WTC11 (cell line): ENCODE data around the gene TPX2. TPM values are rescaled to one million over a fixed set of nuclear protein-coding genes. Genes with fewer than 3 reads are reported as not detected.

ENCODE experiments used
- ATAC-seq: fragments of 200-7000 bp; cut with Tn5 transposase; 2 replicates; pipeline ENCODE4 v1.10.0; 2021; ENCODE audit warnings: mild to moderate bottlenecking, moderate library complexity
- CTCF ChIA-PET: fragments of 300-600 bp; sonication (Branson Sonifier 250); formaldehyde crosslinking; loops from one replicate; lab custom pipeline; 2021; ENCODE audit warnings: antibody characterized with exemption; lab: Charles Lee
- POLR2A ChIA-PET: fragments of 350-600 bp; sonication (Branson Sonifier 250); formaldehyde crosslinking; loops from one replicate; lab custom pipeline; 2021; ENCODE audit warnings: antibody characterized with exemption; lab: Charles Lee
- DNase-seq: peaks from one replicate; pipeline ENCODE4 v3.0.0; 2021; ENCODE audit warnings: low spot score
- H3K27ac Mint-ChIP-seq: 2 replicates; pipeline ENCODE4 v1.8.0; 2021; ENCODE audit warnings: mixed read lengths
- H3K27me3 Mint-ChIP-seq: 2 replicates; pipeline ENCODE4 v1.8.0; 2021; ENCODE audit warnings: low read depth, mild to moderate bottlenecking, moderate library complexity, mixed read lengths
- H3K36me3 Mint-ChIP-seq: 2 replicates; pipeline ENCODE4 v1.8.0; 2021; ENCODE audit warnings: mixed read lengths
- H3K4me1 Mint-ChIP-seq: 2 replicates; pipeline ENCODE4 v1.8.0; 2022; ENCODE audit warnings: mixed read lengths
- H3K4me3 Mint-ChIP-seq: 2 replicates; pipeline ENCODE4 v1.8.0; 2021; ENCODE audit warnings: mild to moderate bottlenecking, moderate library complexity, mixed read lengths
- H3K9me3 Mint-ChIP-seq: 2 replicates; pipeline ENCODE4 v1.8.0; 2021; ENCODE audit warnings: mixed read lengths
- CREB1 ChIP-seq: sonication (generic); formaldehyde crosslinking; IDR thresholded peaks from 2 replicates; pipeline ENCODE4 v1.8.0; 2023; ENCODE audit warnings: mild to moderate bottlenecking, missing genetic modification reagents
- ESRRA ChIP-seq: sonication (generic); formaldehyde crosslinking; IDR thresholded peaks from 2 replicates; pipeline ENCODE4 v1.8.1; 2022; ENCODE audit warnings: mild to moderate bottlenecking, missing genetic modification reagents, borderline replicate concordance
- ETV6 ChIP-seq: sonication (generic); formaldehyde crosslinking; IDR thresholded peaks from 2 replicates; pipeline ENCODE4 v1.8.1; 2022; ENCODE audit warnings: mild to moderate bottlenecking, missing genetic modification reagents
- FOXP1 ChIP-seq: sonication (generic); formaldehyde crosslinking; IDR thresholded peaks from 2 replicates; pipeline ENCODE4 v1.8.0; 2022; ENCODE audit warnings: missing genetic modification reagents, mild to moderate bottlenecking, moderate library complexity, borderline replicate concordance
- GTF2I ChIP-seq: fragments of 250-450 bp; sonication (Bioruptor Pico); conservative IDR thresholded peaks from 2 replicates; pipeline ENCODE4 v1.4.0; 2021; ENCODE audit warnings: mild to moderate bottlenecking
- NR1H2 ChIP-seq: sonication (generic); formaldehyde crosslinking; IDR thresholded peaks from 2 replicates; pipeline ENCODE4 v1.9.0; 2021; ENCODE audit warnings: mild to moderate bottlenecking, moderate library complexity, missing genetic modification reagents
- PRRX2 ChIP-seq: fragments of 250-450 bp; sonication (Bioruptor Pico); IDR thresholded peaks from 2 replicates; pipeline ENCODE4 v1.8.0; 2021; ENCODE audit warnings: mild to moderate bottlenecking
- SMAD3 ChIP-seq: sonication (generic); formaldehyde crosslinking; IDR thresholded peaks from 2 replicates; pipeline ENCODE4 v1.8.0; 2022; ENCODE audit warnings: missing genetic modification reagents, mild to moderate bottlenecking, borderline replicate concordance
- SMAD4 ChIP-seq: sonication (generic); formaldehyde crosslinking; IDR thresholded peaks from 2 replicates; pipeline ENCODE4 v1.8.0; 2022; ENCODE audit warnings: mild to moderate bottlenecking, missing genetic modification reagents
- SOX15 ChIP-seq: fragments of 250-450 bp; sonication (Bioruptor Pico); IDR thresholded peaks from 2 replicates; pipeline ENCODE4 v1.9.0; 2021; ENCODE audit warnings: mild to moderate bottlenecking
- SP1 ChIP-seq: sonication (generic); formaldehyde crosslinking; conservative IDR thresholded peaks from 2 replicates; pipeline ENCODE4 v1.8.1; 2022; ENCODE audit warnings: missing genetic modification reagents
- TEAD1 ChIP-seq: sonication (generic); formaldehyde crosslinking; IDR thresholded peaks from 2 replicates; pipeline ENCODE4 v1.8.0; 2022; ENCODE audit warnings: mild to moderate bottlenecking, missing genetic modification reagents
- TP53 ChIP-seq: sonication (generic); formaldehyde crosslinking; IDR thresholded peaks from 2 replicates; pipeline ENCODE4 v1.8.1; 2023; ENCODE audit warnings: mild to moderate bottlenecking, missing genetic modification reagents
- ZNF317 ChIP-seq: sonication (generic); formaldehyde crosslinking; IDR thresholded peaks from 2 replicates; pipeline ENCODE4 v1.8.1; 2023; ENCODE audit warnings: low read depth, mild to moderate bottlenecking, moderate library complexity, missing genetic modification reagents, borderline replicate concordance
- total RNA-seq: library from RNA; stranded (reverse); gene quantifications from 3 replicates; pipeline ENCODE4 v1.2.3, GENCODE V29; 2021
- TF ChIP-seq, protein P1 (sequence below): sonication (generic); formaldehyde crosslinking; IDR thresholded peaks from 2 replicates; pipeline ENCODE4 v1.8.1; 2022; ENCODE audit warnings: low read depth, mild to moderate bottlenecking, moderate library complexity, missing genetic modification reagents, borderline replicate concordance
- TF ChIP-seq, protein P2 (sequence below): fragments of 250-450 bp; sonication (Bioruptor Pico); IDR thresholded peaks from 2 replicates; pipeline ENCODE4 v1.8.0; 2021; ENCODE audit warnings: mild to moderate bottlenecking
- TF ChIP-seq, protein P3 (sequence below): fragments of 250-450 bp; sonication (Bioruptor Pico); IDR thresholded peaks from 2 replicates; pipeline ENCODE4 v1.9.0; 2021; ENCODE audit warnings: mild to moderate bottlenecking
- TF ChIP-seq, protein P4 (sequence below): sonication (generic); formaldehyde crosslinking; IDR thresholded peaks from 2 replicates; pipeline ENCODE4 v1.8.1; 2023; ENCODE audit warnings: mild to moderate bottlenecking, missing genetic modification reagents

The TPX2 gene
- total RNA-seq, 1 experiment from 2014 or later: 123 TPM

DNA sequence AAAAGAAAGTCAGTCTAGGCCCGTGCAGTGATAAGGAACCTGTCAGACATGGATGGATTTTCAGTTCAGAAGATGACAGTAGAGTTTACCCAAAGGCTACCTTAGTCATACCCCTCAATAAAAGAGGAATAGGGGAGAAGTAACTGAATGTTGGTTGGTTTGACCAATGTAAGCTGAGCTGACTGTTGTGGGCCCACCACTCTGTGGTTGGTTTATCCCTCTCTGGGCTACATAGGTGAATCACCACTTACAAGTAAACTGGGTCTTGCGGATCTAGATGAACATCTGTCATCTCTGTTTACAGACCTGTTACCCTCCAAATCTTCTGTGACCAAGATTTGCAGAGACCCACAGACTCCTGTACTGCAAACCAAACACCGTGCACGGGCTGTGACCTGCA is 42.9 kb downstream of the TPX2 start (continued):
- TF ChIP-seq ESRRA (CRISPR knock-in tag) (no peak), TP53 (CRISPR knock-in tag) (no peak), ZNF317 (CRISPR knock-in tag) (no peak), PRRX2 (CRISPR knock-in tag) (no peak), SMAD4 (CRISPR knock-in tag) (no peak)
- TF ChIP-seq, protein P1, sequence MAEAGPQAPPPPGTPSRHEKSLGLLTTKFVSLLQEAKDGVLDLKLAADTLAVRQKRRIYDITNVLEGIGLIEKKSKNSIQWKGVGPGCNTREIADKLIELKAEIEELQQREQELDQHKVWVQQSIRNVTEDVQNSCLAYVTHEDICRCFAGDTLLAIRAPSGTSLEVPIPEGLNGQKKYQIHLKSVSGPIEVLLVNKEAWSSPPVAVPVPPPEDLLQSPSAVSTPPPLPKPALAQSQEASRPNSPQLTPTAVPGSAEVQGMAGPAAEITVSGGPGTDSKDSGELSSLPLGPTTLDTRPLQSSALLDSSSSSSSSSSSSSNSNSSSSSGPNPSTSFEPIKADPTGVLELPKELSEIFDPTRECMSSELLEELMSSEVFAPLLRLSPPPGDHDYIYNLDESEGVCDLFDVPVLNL (CRISPR knock-in tag): no peak

DNA sequence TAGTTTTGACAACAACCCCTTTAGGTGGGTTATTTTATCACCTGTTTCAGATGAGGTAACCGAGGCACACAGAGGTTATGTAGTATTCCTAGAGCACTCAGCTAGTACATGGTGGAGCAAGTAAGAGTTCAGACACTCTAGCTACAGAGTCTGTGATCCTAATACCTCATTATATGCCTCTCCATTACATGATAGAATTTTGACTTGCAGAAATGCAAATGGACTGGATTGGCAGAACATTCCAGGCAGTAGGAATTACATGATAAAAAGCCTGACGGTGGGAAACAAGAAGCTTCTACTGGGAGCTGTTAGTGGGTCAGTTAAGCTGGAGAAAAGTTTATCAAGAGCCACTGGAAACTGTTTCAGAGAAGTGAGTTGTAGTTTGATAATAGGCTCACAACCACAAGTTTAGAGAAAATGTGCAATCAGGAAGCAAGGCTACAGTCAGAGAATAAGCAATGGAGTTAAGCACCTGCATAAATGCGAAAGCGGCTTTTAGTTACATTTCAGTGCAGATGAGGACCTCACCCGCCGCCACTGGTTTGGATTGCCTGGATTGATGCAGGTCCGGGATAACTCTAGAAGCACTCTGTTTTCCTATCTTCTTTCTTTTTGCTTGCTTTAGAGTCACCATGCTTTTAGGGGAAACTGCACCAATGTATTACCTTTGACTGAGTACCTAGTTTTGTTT is 45.4 kb downstream of the TPX2 start:
- peaks cover 21% of the 10 kb centered on the region for H3K4me1 Mint-ChIP-seq
- TF ChIP-seq NR1H2 (CRISPR knock-in tag) (no peak), TP53 (CRISPR knock-in tag) (no peak), FOXP1 (CRISPR knock-in tag) (no peak), GTF2I (CRISPR knock-in tag) (no peak), TEAD1 (CRISPR knock-in tag) (no peak), ETV6 (CRISPR knock-in tag) (no peak), SP1 (CRISPR knock-in tag) (no peak), SOX15 (CRISPR knock-in tag) (no peak)
- TF ChIP-seq, protein P2, sequence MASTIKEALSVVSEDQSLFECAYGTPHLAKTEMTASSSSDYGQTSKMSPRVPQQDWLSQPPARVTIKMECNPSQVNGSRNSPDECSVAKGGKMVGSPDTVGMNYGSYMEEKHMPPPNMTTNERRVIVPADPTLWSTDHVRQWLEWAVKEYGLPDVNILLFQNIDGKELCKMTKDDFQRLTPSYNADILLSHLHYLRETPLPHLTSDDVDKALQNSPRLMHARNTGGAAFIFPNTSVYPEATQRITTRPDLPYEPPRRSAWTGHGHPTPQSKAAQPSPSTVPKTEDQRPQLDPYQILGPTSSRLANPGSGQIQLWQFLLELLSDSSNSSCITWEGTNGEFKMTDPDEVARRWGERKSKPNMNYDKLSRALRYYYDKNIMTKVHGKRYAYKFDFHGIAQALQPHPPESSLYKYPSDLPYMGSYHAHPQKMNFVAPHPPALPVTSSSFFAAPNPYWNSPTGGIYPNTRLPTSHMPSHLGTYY (CRISPR knock-in tag): no peak
- TF ChIP-seq, protein P3, sequence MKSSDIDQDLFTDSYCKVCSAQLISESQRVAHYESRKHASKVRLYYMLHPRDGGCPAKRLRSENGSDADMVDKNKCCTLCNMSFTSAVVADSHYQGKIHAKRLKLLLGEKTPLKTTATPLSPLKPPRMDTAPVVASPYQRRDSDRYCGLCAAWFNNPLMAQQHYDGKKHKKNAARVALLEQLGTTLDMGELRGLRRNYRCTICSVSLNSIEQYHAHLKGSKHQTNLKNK (CRISPR knock-in tag): no peak
- TF ChIP-seq, all 79 proteins: peak for 0
- H3K36me3 Mint-ChIP-seq: peaks cover 82% of the 10 kb centered on the region
- H3K9me3 Mint-ChIP-seq: no peaks in the 10 kb centered on the region
- ATAC-seq: no peak; the same call in 1 of the 2 replicates
- DNase-seq: no peak
- H3K27ac Mint-ChIP-seq: peak overlapping the region; percentile 66
- CTCF ChIA-PET: interaction anchor here (0.8 to 1.2 kb wide), 3 partner anchors 34 to 224 kb away, joined by 3 to 4 read pairs (median 3); no protein-coding TSS in a partner anchor
- no peak overlapping the region for H3K4me3 Mint-ChIP-seq
- no peaks in the 10 kb centered on the region for H3K27me3 Mint-ChIP-seq
- POLR2A ChIA-PET: no interaction called here

DNA sequence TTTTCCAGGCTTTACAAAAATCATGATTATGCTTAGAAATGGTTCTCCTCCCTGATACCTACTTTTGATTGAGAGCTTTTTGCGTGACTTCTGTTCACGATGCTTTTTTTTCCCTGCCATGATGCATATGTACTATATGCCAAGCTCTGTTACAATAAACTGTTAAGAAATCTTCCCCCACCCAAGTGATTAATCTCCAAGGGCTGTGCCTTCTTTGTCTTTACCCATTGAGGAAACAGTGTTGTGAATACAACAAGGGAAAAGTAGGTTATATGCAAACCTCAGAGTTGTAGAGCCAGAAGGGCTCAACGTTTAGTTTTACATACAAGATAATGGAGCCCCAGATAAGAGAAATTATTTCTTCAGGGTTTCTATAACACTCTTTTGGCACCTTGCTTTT is 46.0 kb downstream of the TPX2 start:
- no peak for DNase-seq
- Mint-ChIP-seq H3K9me3 (no peaks in the 10 kb centered on the region), H3K4me3 (no peak overlapping the region), H3K36me3 (peaks cover 76% of the 10 kb centered on the region), H3K27ac (peak overlapping the region; percentile 59; the same call in 1 of the 2 replicates), H3K4me1 (peaks cover 21% of the 10 kb centered on the region), H3K27me3 (no peaks in the 10 kb centered on the region)
- CTCF ChIA-PET: interaction anchor here (0.8 to 1.2 kb wide), 3 partner anchors 33 to 225 kb away, joined by 3 to 4 read pairs (median 3); no protein-coding TSS in a partner anchor
- POLR2A ChIA-PET: no interaction called here
- TF ChIP-seq, protein P4, sequence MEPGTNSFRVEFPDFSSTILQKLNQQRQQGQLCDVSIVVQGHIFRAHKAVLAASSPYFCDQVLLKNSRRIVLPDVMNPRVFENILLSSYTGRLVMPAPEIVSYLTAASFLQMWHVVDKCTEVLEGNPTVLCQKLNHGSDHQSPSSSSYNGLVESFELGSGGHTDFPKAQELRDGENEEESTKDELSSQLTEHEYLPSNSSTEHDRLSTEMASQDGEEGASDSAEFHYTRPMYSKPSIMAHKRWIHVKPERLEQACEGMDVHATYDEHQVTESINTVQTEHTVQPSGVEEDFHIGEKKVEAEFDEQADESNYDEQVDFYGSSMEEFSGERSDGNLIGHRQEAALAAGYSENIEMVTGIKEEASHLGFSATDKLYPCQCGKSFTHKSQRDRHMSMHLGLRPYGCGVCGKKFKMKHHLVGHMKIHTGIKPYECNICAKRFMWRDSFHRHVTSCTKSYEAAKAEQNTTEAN (CRISPR knock-in tag): no peak
- TF ChIP-seq CREB1 (CRISPR knock-in tag) (no peak), SMAD3 (CRISPR knock-in tag) (no peak)
- ATAC-seq: no peak
